HG02571 (cell line): ENCODE data around the gene SEPTIN2.
"Not testable (repeated sequence)": the region's sequence is repeated elsewhere in the genome, so short reads cannot be mapped to it uniquely, and the experiment has no call there.

Source experiments
- ATAC-seq: cut with Tn5 transposase; IDR thresholded peaks from one replicate; pipeline ENCODE4 v1.9.1; 2021; ENCODE audit warnings: mild to moderate bottlenecking, moderate library complexity; ENCODE audit not compliant: unreplicated experiment

Gene SEPTIN2

GRCh38 chr2:241286348-241287090 lies 29.2 kb upstream of the SEPTIN2 start:
- no peak for ATAC-seq

DNA sequence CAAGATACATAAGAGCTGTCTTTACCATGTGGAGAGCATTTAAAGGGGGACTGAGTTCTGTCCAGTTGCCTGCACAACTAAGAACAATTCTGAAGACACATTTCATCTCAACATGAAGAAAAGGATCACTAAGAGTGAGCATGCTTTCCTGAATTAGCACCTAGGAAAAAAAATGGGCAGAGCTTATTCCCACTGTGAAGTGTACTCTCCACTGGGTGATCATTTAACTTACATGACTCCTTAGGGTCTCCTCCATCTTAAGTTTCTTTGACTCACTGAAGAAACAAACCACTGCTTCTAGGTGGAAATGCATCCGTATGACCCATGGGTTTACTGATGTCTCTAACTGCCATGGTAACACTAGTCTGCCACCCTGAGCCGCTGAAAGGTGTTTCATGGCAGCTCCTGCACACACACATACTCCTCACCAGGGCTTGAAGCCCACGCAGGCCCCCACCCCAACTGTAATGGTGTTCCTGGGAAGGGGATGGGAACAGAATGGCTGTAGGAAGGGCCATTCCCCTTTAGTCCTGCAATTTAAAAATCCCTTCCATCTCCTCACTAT lies 27.3 kb upstream of the SEPTIN2 start:
- no peak for ATAC-seq

GRCh38 chr2:241289053-241289452 lies 26.7 kb upstream of the SEPTIN2 start:
- ATAC-seq = no peak

DNA sequence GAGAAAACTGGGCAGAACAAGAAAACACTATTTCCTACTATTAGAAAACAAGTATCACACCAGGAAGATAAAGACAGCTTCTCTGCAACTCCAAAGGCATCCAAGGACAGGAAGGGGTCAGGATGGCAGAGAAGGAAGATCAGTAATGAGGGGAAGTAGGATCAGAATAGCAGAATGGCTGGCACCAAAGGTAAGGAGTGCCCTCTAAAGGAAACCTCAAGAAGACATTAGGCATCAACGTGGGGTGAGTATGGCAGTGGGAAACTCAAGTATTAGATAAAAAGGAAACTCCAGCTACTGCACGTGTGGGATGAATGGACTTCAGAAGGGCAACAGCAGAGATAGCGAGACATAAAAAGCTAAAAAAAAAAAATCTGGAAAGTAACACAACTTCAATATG lies 26.1 kb upstream of the SEPTIN2 start:
- ATAC-seq = no peak

- ATAC-seq = no peak
These were observed 24.6 kb upstream of the SEPTIN2 start for GRCh38 chr2:241291153-241291552.

GRCh38 chr2:241291977-241292376 lies 23.7 kb upstream of the SEPTIN2 start:
- ATAC-seq = no peak

- ATAC-seq = not testable (repeated sequence)
These were observed 22.3 kb upstream of the SEPTIN2 start for GRCh38 chr2:241293378-241293797.

DNA sequence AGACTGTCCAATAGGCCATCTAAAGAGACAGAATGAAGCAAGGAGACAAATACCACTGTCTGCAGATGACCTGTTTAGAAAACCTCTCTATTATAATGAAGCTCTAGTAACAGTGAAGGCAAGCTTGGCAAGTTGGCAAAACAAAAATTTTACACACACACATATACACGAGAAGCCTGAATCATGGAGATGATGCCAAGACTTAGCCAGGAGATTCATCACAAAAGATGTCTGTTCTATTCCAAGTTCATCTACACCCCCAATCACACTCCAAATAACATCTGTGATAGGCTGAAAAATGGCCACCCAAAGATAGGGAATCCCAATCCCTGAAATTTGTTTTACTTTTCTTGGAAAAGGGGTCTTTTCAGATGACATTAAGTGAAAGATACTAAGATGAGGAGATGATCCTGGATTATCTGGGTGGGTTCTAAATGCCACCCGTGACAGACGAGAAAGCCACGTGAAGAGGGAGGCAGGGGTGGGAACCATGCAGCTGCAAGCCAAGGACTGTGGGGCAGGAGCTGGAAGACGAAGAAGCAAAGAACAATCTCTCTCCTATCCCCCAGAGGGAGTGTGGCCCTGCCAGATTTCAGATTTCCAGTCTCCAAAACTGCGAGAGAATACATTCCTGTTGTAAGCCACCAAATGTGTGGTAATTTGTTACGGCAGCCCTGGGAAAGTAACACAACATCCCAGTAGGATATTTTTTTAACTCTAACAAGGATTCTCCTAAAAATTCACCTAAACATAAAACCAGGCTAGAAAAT lies 20.2 kb upstream of the SEPTIN2 start:
- ATAC-seq = no peak

GRCh38 chr2:241296767-241297166 lies 19.0 kb upstream of the SEPTIN2 start:
- no peak for ATAC-seq

DNA sequence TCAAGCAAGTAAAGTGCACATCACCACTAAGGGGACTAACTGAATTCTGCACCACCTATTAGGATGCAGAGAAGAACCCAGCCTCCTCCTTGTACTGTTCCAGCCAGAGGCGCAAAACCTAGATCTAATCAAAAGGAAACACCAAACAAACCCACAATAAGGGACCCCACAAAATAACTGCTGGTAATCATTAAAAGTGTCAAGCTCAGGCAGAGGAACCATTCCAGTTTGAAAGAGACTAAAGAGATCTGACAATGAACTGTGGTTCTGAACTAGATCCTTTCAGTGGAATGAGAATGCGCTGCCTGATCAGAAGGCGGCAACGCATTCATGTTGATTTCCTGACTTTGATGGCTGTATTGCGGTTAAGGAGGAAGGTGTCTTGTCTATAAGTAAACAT lies 17.1 kb upstream of the SEPTIN2 start:
- no peak for ATAC-seq

- ATAC-seq = no peak
These were observed 15.7 kb upstream of the SEPTIN2 start for GRCh38 chr2:241300000-241300399.

DNA sequence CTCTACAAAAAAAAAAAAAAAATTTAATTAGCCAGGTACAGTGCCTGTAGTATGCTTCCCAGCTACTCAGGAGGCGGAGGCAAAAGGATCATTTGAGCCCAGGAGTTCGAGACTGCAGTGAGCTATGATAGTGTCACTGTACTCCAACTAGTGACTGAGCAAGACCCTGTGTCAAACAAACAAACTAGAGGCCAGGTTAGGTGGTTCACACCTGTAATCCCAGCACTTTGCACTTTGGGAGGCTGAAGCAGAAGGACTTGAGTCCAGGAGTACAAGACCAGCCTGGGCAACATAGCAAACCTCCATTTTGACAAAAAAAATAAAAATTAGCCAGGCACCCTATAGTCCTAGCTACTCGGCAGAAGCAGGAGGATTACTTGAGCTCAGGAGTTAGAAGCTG lies 13.6 kb upstream of the SEPTIN2 start:
- ATAC-seq = no peak

DNA sequence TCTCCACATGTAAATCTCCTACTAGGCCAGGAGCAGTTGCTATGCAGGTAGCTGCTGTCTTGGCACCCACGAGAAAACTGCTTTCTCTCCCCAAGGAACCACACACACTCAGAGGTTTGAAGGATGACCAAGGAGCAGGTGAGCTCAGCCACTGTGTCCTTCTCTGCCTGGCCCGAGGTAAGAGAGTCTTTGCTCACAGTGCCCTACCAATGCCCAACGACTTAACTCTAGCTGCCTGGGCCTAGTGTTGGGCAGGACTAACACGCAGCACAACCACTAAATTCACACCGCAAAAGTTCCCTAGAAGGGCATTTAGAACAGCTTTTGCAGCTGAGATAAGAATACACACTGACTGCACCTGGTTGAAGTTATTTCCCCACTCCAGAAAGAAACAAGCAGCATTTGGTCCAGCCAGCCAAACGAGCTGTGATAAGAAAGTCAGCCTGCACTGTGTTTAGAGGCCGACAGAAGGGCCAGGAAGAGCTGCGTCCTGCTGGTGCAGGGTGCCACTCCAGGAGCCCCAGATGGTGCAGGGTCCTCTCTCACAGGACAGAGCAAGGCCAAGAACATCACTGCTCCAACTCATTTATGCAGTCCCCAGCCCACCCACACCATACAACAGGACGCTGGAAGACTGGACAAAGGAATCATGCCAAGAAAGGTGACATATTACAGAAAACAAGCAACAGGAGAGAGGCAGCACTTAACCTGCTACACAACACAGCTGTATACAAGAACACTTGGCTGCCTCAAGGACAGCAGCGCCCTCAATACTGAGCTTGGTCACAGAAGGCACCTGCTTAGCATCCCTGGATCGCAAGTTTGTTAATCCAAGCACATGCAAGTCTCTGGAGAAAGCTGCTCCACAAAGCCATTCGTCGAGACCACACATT lies 12.7 kb upstream of the SEPTIN2 start:
- no peak for ATAC-seq

GRCh38 chr2:241304039-241304670 lies 11.6 kb upstream of the SEPTIN2 start:
- ATAC-seq = no peak

- no peak for ATAC-seq
These were observed 8.7 kb upstream of the SEPTIN2 start for GRCh38 chr2:241307055-241307454.

DNA sequence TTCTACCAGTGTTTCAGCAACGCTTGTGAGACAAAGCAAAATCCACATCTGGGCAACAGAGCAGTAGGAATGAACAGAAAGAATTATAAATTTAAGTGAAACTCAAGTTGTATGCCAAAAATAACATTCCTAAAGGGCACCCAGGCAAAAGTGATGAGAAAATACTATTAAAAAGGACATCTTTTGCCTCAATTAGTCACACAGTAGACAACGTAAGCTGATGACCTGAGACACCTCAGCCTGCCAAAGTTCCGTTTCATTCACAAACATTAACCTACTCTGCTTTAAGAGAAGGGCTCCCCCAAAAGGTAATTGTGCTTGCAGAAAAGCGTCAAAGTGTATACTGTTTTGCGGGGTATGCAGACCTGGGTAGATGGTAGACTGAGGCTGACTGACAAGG lies 7.5 kb upstream of the SEPTIN2 start:
- no peak for ATAC-seq

- ATAC-seq = no peak
These were observed 6.8 kb upstream of the SEPTIN2 start for GRCh38 chr2:241308832-241309500.

DNA sequence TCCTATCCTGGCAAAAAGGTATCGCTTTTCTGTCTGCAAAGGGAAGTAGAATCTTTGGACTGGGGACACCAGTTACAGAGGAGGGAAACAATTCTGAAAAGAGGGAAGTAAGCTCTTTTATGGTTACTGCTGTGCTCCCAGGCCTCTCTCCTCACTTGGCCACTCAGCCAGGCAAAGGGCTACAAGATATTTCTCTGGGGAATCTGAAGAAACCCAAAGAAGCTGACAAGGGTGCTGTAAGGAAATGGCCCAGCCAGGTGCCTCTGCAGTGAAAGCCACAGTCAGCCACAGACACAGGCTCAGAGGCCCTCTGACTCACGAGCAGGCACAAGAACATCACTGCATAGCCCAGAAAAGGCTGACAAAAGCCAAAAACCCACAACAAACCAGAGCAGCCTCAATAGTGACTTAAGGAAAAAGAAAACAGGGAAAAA lies 6.0 kb upstream of the SEPTIN2 start:
- ATAC-seq = no peak

- ATAC-seq = no peak
These were observed 4.7 kb upstream of the SEPTIN2 start for GRCh38 chr2:241310917-241311566.
